H9 (cell line): ENCODE measurements around the gene RALGPS2. TPM values are rescaled to one million over a fixed set of nuclear protein-coding genes. Genes with fewer than 3 reads are reported as not detected.

Experiments used
- DNase-seq: peaks from one replicate; pipeline ENCODE4 v3.0.0-alpha.2; 2017
- H2AFZ ChIP-seq: one replicate; pipeline ENCODE4 v1.6.1; 2013; ENCODE audit warnings: mild to moderate bottlenecking, low read length, control low read depth, moderate library complexity
- H2AK5ac ChIP-seq: 2 replicates; pipeline ENCODE4 v1.6.1; 2013; ENCODE audit warnings: low read length, control low read depth, mixed read lengths; ENCODE audit not compliant: insufficient read length
- H2BK120ac ChIP-seq: one replicate; pipeline ENCODE4 v1.6.1; 2013; ENCODE audit warnings: low read depth, mild to moderate bottlenecking, low read length, control low read depth, inconsistent platforms; ENCODE audit not compliant: poor library complexity, severe bottlenecking
- H2BK12ac ChIP-seq: 2 replicates; pipeline ENCODE4 v1.6.1; 2013; ENCODE audit warnings: low read length, control low read depth, mixed read lengths, low read depth; ENCODE audit not compliant: insufficient read length
- H2BK15ac ChIP-seq: 2 replicates; pipeline ENCODE4 v1.6.1; 2013; ENCODE audit warnings: low read depth, low read length, control low read depth
- H2BK20ac ChIP-seq: one replicate; pipeline ENCODE4 v1.6.1; 2013; ENCODE audit warnings: low read depth, mild to moderate bottlenecking, low read length, control low read depth, inconsistent platforms; ENCODE audit not compliant: poor library complexity, severe bottlenecking
- H2BK5ac ChIP-seq: 2 replicates; pipeline ENCODE4 v1.6.1; 2013; ENCODE audit warnings: low read length, control low read depth, mixed read lengths; ENCODE audit not compliant: insufficient read length
- H3K14ac ChIP-seq: 2 replicates; pipeline ENCODE4 v1.6.1; 2013; ENCODE audit warnings: low read length, control low read depth; ENCODE audit not compliant: insufficient read depth
- H3K18ac ChIP-seq: 2 replicates; pipeline ENCODE4 v1.6.1; 2013; ENCODE audit warnings: low read depth, mild to moderate bottlenecking, mixed read lengths, low read length, control low read depth; ENCODE audit not compliant: insufficient read length
- H3K23ac ChIP-seq: 2 replicates; pipeline ENCODE4 v1.6.1; 2013; ENCODE audit warnings: low read length, control low read depth, mixed read lengths, low read depth; ENCODE audit not compliant: insufficient read length
- H3K23me2 ChIP-seq: 2 replicates; pipeline ENCODE4 v1.6.1; 2013; ENCODE audit warnings: low read depth, mild to moderate bottlenecking, mixed read lengths, low read length, control low read depth; ENCODE audit not compliant: insufficient read length, poor library complexity, severe bottlenecking
- H3K27ac ChIP-seq: 2 replicates; pipeline ENCODE4 v1.5.1; 2013; ENCODE audit warnings: low read length, control low read depth, mixed read lengths, low read depth; ENCODE audit not compliant: insufficient read length
- H3K27me3 ChIP-seq: 2 replicates; pipeline ENCODE4 v1.6.1; 2013; ENCODE audit warnings: low read length, control low read depth, inconsistent platforms; ENCODE audit not compliant: insufficient read depth
- H3K4ac ChIP-seq: 2 replicates; pipeline ENCODE4 v1.6.1; 2013; ENCODE audit warnings: low read depth, mild to moderate bottlenecking, control low read depth, inconsistent platforms, low read length, moderate library complexity
- H3K4me1 ChIP-seq: 2 replicates; pipeline ENCODE4 v1.6.1; 2013; ENCODE audit warnings: low read length, control low read depth, inconsistent platforms; ENCODE audit not compliant: insufficient read depth
- H3K4me2 ChIP-seq: 2 replicates; pipeline ENCODE4 v1.6.1; 2013; ENCODE audit warnings: low read length, control low read depth, mixed read lengths; ENCODE audit not compliant: insufficient read length, insufficient read depth
- H3K56ac ChIP-seq: 2 replicates; pipeline ENCODE4 v1.6.1; 2013; ENCODE audit warnings: low read depth, mild to moderate bottlenecking, mixed read lengths, low read length, control low read depth; ENCODE audit not compliant: insufficient read length
- H3K79me1 ChIP-seq: 2 replicates; pipeline ENCODE4 v1.6.1; 2013; ENCODE audit warnings: low read depth, mild to moderate bottlenecking, moderate library complexity, low read length, control low read depth, inconsistent platforms; ENCODE audit not compliant: insufficient read depth, poor library complexity, severe bottlenecking
- H3K79me2 ChIP-seq: 2 replicates; pipeline ENCODE4 v1.6.1; 2013; ENCODE audit warnings: low read length, control low read depth, inconsistent platforms; ENCODE audit not compliant: insufficient read depth
- H3K9ac ChIP-seq: 2 replicates; pipeline ENCODE4 v1.6.1; 2013; ENCODE audit warnings: low read length, control low read depth, mixed read lengths; ENCODE audit not compliant: insufficient read length; ENCODE audit errors: extremely low read depth
- H3K9me3 ChIP-seq: one replicate; pipeline ENCODE4 v1.6.1; 2013; ENCODE audit warnings: low read depth, low read length, inconsistent platforms; ENCODE audit not compliant: control insufficient read depth
- H3T11ph ChIP-seq: one replicate; pipeline ENCODE4 v1.6.1; 2013; ENCODE audit warnings: mild to moderate bottlenecking, low read length, control low read depth, inconsistent platforms
- H4K20me1 ChIP-seq: one replicate; pipeline ENCODE4 v1.6.1; 2013; ENCODE audit not compliant: control insufficient read depth, insufficient read length, insufficient read depth
- H4K5ac ChIP-seq: 2 replicates; pipeline ENCODE4 v1.6.1; 2013; ENCODE audit warnings: low read depth, mild to moderate bottlenecking, mixed read lengths, low read length, control low read depth; ENCODE audit not compliant: insufficient read length
- H4K8ac ChIP-seq: replicated peaks from 2 replicates; pipeline ENCODE4 v1.6.1; 2013; ENCODE audit warnings: low read length, control low read depth, mixed read lengths, low read depth; ENCODE audit not compliant: insufficient read length
- H4K91ac ChIP-seq: 2 replicates; pipeline ENCODE4 v1.6.1; 2013; ENCODE audit warnings: low read depth, mild to moderate bottlenecking, moderate library complexity, mixed read lengths, low read length, control low read depth; ENCODE audit not compliant: insufficient read length
- H3K27ac Mint-ChIP-seq, 3 experiments: 2 replicates in 2 of 3; 3 replicates in 1 of 3; pipeline ENCODE4 v1.8.0; 2020 to 2021; ENCODE audit warnings: mixed read lengths in 3 of 3, mild to moderate bottlenecking in 1 of 3, moderate library complexity in 1 of 3
- H3K27me3 Mint-ChIP-seq: 2 replicates; pipeline ENCODE4 v1.8.0; 2021; ENCODE audit warnings: low read depth, mild to moderate bottlenecking, moderate library complexity, mixed read lengths
- H3K36me3 Mint-ChIP-seq, 3 experiments: 2 replicates in 2 of 3; 3 replicates in 1 of 3; pipeline ENCODE4 v1.8.0; 2020 to 2021; ENCODE audit warnings: low read depth in 3 of 3, mixed read lengths in 3 of 3; ENCODE audit not compliant: insufficient read depth in 1 of 3
- H3K4me1 Mint-ChIP-seq, 2 experiments: 2 replicates each; pipeline ENCODE4 v1.8.0; 2020; ENCODE audit warnings: mixed read lengths in 2 of 2
- H3K4me3 Mint-ChIP-seq, 2 experiments: 2 replicates in 1 of 2; 3 replicates in 1 of 2; pipeline ENCODE4 v1.8.0; 2020 to 2021; ENCODE audit warnings: mild to moderate bottlenecking in 2 of 2, mixed read lengths in 2 of 2, moderate library complexity in 1 of 2
- H3K9me3 Mint-ChIP-seq, 2 experiments: 2 replicates in 1 of 2; 3 replicates in 1 of 2; pipeline ENCODE4 v1.8.0; 2020; ENCODE audit warnings: mild to moderate bottlenecking in 2 of 2, mixed read lengths in 2 of 2, moderate library complexity in 1 of 2
- CTCF ChIP-seq: fragments of 200-600 bp; sonication (generic); conservative IDR thresholded peaks from 3 replicates; pipeline ENCODE4 v1.8.0; 2021; ENCODE audit warnings: antibody characterized with exemption, mild to moderate bottlenecking
- WGBS: extraction: QIAGEN DNeasy Blood & Tissue Kit; methylation state at CpG from one replicate; pipeline ENCODE4 v1.1.7; 2013; ENCODE audit warnings: missing lambda C conversion rate, low lambda C conversion rate, mixed read lengths; ENCODE audit not compliant: insufficient read length; ENCODE audit errors: extremely low coverage; 5-methylcytosine and 5-hydroxymethylcytosine counted together
- total RNA-seq: library from RNA; stranded (reverse); gene quantifications from 2 replicates; pipeline ENCODE4 v1.2.1, GENCODE V29; 2021

The RALGPS2 gene
- total RNA-seq, 1 experiment from 2014 or later: 32.6 TPM

GRCh38 chr1:178704833-178705232 is 20.2 kb upstream of the RALGPS2 start:
- no peak overlapping the region for H3K18ac ChIP-seq

More at GRCh38 chr1:178704833-178705232, 20.2 kb upstream of the RALGPS2 start:
- Histone ChIP-seq H4K8ac (no peak overlapping the region), H2AFZ (no peak overlapping the region), H3K23me2 (no peaks in the 10 kb centered on the region), H3K9me3 (no peaks in the 10 kb centered on the region), H2BK5ac (no peak overlapping the region), H3K79me1 (no peaks in the 10 kb centered on the region), H4K5ac (no peak overlapping the region), H3T11ph (no peak overlapping the region), H3K4me1 (no peaks in the 10 kb centered on the region; the same call in 1 of the 2 replicates), H2BK12ac (no peak overlapping the region), H3K4ac (no peak overlapping the region), H3K23ac (no peak overlapping the region), H3K27me3 (no peaks in the 10 kb centered on the region), H2BK20ac (no peak overlapping the region), H2AK5ac (no peak overlapping the region), H4K20me1 (no peaks in the 10 kb centered on the region), H2BK15ac (no peak overlapping the region), H3K79me2 (no peaks in the 10 kb centered on the region), H3K56ac (no peak overlapping the region), H3K27ac (no peak overlapping the region), H2BK120ac (no peak overlapping the region), H3K4me2 (no peak overlapping the region), H3K14ac (no peak overlapping the region), H4K91ac (no peak overlapping the region), H3K9ac (no peak overlapping the region)
- no peak for DNase-seq
- Mint-ChIP-seq H3K36me3 (no peaks in the 10 kb centered on the region), H3K27me3 (no peaks in the 10 kb centered on the region; the same call in 1 of the 2 replicates), H3K9me3 (no peaks in the 10 kb centered on the region), H3K4me3 (no peak overlapping the region), H3K27ac (no peak overlapping the region), H3K4me1 (peaks cover 4 to 5% of the 10 kb centered on the region in 2 experiments)
- no CpG with 5 or more reads among the region's 1 CpG for WGBS
- TF ChIP-seq CTCF: no peak
